GM18909 (cell line): Measurements from ENCODE around the gene PHF5A.
A peak's percentile ranks its signal among the peaks of the same experiment; 100 is the strongest.
"Not testable (repeated sequence)": the region's sequence is repeated elsewhere in the genome, so short reads cannot be mapped to it uniquely, and the experiment has no call there.

Source experiments
- ATAC-seq: cut with Tn5 transposase; IDR thresholded peaks from one replicate; pipeline ENCODE4 v1.9.1; 2021; ENCODE audit warnings: mild to moderate bottlenecking; ENCODE audit not compliant: unreplicated experiment, poor library complexity

PHF5A gene

DNA sequence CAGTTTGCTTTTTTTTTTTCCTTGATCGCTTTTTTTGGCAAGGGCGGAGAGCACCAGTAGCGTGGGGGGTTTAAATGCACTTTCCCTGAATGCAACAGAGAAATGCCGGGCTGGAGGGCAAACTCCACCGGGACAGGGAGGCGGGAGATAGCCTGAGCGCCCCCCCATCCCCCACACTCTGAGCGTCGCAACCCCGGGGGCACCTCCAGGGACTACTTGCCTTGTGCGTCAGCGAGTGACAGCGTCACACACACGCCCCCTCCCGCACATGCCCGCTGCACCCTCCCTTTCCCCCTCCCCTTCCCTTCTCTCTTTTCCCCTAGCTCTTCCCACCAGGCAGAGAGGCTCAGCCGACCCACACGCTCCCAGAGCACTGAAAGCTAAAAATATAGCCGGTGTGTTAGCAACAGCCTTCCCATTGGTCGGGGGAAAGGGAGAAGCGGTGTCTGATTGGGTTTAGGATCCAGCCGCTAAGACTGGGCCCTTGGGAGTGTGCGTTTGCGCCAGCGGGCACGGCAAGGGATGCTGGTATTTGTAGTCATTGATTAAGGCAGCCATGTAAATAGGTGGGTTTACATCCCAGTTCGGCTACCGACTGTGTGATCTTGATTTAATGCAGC is 20.2 kb downstream of the PHF5A start:
- ATAC-seq: peak; percentile 47

DNA sequence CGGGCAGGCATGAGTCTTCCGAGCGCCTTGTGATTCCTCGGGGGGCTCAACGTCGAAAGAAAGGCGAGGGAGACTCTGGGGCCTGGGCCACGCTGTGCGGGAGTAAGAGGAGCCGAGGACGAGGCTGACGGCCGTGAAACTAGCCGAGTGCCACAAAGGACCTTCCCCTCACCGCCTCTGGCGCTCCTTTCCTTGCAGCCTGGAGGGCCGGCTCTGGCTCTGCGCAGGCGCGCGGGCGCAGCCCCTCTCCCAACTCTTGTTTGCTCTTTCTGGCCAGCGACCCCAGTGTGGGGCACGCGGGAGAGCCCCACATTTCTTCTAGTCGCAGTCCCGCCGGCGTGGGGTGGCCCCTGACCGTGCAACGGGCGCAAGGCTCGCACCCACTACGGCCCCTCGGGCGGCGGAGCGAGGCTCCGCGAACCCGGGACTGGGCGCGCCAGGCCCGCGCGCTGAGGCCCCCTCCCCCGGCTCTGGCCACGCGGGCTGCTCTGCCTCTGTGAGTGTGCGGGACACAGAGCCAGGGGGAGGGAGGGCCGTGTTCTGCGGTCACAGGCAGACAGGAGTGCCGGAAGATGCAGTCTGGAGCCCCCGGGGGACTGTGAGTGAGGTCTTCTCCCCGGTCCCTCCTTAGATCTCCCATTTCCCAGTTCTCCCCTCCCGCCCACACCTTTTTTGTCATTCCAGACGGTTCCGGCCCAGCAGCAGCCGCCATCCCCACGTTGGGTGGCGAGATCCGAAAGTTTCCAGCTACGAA is 20.9 kb downstream of the PHF5A start:
- ATAC-seq: no peak

DNA sequence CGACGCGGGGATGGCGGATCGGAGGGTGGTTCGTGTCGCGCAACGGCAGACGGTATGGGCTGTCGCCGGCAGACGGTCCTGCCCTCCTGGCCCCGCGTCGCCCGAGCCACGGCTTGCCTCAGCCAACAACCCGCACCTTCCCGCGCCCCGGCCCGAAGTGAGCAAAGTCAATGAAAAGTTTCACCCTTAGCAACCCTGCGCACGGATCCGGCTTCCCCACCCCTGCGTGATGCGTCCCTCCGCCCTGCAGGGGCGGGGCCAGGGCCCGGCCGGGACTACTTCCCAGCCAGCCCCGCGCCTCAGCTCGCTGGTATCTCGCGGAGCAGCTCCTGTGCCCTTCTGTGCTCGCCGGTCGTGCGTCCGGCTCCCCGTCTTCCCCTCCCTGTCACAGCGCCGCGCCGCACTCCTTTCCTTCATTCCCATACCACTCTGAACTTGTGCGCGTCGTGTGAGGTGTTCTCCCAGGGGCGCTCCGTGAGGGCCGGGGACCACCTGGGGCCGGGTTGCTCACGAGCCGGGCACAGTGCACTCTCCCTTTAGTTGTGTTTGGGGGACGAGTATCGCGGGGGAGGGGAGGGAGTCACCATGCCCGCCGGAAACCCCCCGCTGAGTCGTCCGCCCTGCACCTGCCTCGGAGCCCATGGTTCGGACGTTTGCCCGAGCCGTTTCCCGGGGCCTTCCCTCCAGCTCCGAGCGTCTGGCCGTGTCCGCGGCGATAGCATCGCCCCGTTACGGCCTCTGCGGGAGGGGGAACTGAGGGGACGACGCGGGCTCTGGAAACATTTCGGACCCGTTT is 21.7 kb downstream of the PHF5A start, which contains the start of gene TOB2:
TOB2 (minus strand) TSS at position 163 of the 796 bp plus-strand sequence. CDS start 9,456 bp downstream, outside the sequence.
- ATAC-seq: peak; percentile 50

DNA sequence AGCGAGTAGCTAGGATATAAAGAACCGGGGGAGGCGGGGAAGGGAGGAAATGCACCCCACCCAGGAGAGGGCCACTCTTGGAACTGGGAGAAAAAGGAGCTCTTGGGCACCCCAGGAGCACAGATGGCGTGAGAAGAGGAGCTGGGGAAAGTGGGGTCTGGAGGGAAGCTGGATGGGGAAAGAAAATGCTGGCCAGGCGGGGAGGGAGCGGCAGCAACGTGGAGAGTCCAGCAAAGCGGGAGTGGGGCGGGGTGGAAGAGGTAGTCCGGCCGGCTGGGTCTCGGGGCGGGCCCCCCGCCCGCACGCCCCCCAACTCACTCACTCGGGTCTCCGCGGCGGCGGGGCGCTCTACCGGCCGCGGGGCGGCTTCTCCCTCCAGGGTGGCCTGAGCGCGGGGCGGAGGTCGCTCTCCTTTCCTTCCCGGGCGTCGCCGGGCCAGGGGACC is 22.4 kb downstream of the PHF5A start:
- ATAC-seq: no peak

DNA sequence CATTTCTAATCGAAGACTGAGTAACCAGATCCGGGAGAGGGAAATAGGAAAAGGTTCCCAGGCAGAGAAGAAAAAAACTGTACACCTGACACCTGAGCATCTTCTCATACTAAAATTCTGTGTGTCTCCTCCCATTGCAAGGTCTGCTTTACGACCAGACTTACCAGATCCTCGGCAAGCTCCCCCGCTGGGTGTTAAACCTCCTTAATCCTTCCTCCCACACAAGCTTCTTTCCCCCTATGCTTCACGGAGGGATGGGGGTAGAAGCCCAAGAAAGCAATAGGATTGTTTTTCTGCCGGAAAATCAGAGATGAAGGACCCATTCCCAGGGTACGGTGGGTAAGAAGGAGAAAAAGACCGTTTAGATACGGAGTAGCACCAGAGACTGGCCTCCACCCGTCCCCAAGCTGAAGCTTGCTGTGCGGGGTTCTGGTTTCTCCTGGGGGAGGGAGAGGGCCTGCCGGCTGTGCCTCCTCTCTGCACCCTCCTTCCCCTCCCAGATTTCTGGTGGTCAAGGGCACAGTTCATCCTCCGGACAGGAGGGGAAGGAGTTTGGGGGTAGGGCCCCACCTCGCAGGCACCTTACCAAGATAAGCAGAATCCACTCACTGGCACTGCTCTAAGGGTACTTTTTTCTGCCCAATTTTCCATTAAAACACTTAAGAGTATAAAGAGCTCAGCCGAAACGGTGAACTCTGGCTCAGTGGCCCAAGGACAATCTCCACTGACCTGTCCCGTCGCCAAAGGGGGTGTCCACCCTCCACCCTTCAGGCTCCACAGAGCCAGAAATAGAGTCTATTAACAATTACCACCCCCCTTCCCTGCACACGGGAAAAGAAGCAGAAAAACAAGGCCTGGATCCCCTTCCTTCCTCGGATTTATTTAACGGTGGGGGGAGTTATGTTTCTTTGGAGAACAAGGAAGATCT is 23.1 kb downstream of the PHF5A start:
- no peak for ATAC-seq

DNA sequence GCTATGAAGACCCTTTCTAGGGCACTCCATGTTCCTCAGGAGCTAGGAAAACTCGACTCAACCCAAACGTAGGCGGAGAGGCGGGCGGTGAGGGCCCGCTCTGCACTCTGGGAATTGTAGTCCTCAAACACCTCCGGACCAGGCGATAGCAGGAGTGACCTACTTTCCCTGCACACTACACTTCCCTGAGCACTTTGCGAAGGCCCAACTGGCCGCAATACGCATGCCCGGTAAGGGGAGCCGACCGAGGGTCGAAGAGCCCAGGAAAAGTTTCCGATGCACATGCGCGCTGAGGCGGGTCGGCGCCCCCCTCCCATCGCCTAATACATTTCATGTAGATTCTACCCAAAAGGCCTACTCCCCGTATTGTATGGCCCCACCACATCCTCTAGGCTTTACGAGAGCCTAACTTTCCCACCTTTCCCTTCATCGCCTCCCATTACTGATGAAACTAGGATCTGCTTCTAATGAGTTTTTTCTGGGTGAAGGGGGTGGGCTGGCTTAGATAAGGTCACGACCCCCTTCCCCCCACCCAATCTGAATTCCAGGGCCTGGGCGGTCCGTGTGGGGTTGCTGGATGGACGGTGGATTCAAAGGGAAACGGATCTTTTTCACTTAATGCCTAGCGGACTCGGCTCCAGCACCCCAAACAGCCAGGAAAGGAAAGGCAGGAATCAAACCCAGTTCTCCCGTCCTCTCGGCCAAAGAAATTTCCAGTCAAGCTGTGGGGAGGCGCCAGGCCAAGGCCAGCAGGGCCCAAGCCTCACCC is 23.9 kb downstream of the PHF5A start:
- ATAC-seq: peak; percentile 48

DNA sequence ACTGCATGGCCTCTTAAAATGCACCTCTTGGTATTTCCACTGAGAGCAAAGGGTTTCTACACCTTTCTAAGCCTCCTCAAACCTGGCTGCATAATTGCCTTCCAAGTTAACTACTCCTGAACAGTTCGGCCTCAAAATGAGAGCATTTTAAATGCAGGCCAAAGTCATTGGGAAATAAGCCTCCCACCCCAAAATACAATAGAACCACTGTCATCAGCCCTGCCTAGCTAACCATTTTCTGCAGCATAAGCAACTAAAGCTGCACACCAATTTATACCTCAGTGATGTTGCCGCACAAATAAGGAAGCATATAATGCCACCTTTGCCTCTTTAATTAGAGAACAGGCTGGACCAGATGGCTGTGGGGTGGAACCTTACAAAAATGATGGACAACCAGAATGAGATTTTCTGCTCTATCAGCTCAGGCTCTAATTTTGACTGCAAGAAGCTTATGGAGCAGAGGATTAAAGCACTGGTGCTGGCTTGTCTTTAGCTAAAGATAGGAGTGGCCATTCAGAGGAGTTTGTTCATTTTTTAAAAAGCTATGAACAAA is 26.2 kb downstream of the PHF5A start:
- no peak for ATAC-seq

DNA sequence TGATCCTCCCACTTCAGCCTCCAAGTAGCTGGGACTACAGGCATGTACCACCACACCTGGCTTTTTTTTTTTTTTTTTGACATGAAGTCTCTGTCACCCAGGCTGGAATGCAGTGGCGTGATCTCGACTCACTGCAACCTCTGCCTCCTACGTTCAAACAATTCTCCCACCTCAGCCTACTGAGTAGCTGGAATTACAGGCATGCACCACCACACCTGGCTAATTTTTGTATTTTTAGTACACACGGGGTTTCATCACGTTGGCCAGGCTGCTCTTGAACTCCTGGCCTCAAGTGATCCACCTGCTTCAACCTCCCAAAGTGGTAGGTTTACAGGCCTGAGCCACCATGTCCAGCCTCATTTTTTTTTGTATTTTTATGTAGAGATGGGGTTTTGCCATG is 28.0 kb downstream of the PHF5A start:
- ATAC-seq: not testable (repeated sequence)

DNA sequence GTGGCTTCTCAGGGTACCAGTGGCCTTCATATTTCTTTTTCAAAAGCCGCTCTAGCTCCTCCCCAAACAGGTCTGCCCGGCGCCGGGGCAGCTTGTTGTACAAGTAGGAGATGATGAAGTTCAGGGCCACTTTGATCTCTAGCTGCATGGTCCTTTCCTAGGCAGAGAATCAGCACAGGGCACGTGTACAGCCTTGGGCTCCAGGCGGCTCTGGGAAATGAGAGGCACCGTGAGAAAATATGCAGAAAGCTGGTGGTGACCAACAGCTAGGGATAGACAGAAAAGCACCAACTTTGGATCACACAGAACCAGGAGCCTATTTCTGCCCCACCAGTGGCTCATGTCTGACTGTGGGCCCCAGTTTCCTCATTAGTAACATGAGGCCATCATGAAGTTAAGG is 31.3 kb downstream of the PHF5A start:
- ATAC-seq: no peak

DNA sequence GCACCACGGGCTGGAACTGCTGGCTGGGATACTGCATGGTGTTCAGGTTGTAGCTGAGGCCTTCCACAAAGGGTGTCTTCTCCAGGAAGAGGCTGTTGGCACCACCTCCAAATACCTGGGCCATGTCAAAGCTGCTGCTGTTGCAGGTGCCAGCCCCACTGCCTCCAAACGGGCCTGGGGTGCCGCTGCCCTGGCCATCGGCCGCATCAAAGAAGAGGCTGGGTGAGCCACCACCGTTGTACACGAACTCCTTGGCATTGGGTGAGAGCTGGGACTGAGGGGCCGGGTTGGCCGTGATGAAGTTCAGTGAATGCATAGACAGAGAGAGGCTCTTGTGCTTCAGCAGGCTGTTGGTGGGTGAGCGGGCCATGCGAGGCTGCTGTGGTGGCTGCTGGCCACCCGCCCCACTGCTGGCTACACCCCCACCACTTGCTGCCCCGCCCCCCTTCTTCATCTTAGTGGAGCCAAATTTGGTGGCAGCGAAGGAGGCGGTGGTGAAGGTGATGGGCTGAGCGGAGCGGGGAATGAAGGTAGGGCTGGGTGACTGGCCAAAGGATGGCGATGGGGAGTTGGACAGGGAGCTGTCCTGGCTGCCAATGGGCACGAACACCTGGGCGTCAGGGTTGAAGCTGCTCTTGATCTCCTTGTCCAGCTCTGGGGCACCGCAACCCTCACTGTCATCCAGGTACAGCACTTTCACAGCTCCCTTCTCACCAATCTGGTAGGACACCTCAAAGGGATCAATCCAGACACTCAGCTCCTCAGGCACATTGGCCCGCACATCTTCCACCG is 32.0 kb downstream of the PHF5A start:
- ATAC-seq: no peak

DNA sequence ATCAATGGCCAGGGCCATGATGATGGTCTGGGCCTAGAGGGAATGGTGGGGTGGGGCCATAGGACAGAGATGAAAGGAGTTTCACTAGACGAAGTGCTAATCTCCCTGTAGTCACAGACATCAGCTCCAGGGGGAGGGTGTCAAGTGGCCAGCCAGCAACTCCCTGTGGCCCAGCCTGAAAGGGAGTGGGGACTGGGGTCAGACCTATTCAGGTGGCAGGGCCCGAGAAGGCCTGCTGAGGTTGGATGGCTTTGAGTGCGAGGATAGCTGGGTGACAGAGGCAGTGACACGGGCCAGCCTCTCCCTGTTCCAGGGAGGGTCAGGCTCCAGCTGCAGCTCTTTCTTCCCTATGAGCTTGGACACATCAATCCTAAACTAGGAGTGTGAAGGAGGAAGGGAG is 32.9 kb downstream of the PHF5A start:
- ATAC-seq: no peak

DNA sequence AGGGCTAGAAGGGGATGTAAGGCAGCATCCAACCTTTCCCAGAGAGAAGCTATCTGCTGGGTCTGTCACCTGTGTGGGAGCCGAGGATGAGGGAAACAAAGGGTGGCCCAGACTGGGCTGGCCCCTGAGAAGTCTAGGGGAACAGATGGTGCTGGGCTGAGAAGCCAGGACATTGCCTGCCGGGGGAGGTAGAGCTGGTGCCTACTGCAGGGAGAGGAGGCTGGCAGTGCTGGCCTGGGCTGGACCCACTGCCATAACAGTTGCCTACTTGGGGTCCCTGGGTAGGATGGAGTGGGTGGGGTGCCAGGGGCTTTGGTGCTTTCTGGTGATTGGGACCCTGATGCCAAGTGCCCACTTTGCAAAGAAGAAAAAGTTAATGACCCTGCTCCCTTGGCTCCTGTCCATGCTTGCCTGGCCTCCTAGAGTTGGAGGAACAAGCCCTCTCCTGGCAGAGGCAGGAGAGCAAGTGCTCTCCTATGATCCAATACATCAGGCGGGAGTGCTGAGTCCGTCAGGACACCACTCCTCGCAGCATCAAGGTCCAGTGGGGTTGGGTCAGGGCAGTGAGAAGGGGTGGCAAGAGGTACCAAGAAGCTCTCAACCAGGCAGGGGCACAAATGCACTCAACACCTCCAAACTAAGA is 34.0 kb downstream of the PHF5A start:
- not testable (repeated sequence) for ATAC-seq

DNA sequence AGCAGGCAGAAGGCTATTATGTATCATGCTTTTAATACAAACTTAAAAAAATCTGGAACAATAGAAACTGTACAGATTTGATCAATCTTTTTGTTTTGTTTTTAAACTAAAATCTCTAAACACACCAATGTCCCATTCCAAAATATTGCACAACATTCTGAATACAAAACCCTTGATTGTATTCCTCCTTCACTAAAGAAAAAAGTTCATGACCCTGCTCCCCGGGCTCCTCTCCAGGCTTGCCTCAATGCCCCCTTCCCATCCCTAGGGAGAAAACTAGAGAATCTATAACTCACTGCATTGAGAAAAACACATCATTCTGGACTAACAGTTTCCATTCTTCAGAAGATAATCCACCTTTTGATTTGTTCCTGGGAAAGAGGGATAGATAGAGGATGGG is 35.0 kb downstream of the PHF5A start:
- not testable (repeated sequence) for ATAC-seq

DNA sequence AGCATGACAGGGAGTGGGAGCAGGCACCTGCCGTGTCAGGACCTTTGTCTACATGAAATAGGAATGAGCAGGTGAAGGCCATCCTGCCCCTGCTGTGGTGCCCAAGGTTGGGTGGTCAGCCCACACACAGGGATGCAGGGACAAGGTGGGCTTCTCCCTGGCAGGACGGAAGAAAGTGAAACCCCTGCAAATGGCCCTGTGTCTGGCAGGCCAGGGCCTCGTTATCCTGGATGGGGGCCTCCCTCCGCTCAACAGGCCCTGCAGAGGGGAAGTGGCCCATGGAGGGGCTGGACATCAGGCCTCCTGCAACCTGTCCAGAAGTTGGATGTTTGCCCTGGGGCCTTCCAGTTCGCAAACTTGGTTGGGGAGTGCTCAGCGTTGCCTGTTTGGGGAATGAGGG is 36.8 kb downstream of the PHF5A start:
- ATAC-seq: no peak

DNA sequence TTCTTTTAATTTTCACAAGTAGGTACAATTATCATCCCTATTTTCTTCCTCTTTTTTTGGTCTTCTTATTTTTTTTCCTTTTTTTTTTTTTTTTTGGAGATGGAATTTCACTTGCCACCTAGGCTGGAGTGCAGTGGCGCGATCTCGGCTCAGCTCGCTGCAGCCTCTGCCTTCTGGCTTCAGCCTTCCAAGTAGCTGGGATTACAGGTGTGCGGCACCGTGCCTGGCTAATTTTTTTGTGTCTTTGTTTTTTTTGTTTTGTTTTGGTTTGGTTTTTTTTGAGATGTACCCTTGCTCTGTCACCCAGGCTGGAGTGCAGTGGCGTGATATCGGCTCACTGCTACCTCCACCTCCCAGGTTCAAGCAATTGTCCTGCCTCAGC is 38.5 kb downstream of the PHF5A start:
- ATAC-seq: no peak

DNA sequence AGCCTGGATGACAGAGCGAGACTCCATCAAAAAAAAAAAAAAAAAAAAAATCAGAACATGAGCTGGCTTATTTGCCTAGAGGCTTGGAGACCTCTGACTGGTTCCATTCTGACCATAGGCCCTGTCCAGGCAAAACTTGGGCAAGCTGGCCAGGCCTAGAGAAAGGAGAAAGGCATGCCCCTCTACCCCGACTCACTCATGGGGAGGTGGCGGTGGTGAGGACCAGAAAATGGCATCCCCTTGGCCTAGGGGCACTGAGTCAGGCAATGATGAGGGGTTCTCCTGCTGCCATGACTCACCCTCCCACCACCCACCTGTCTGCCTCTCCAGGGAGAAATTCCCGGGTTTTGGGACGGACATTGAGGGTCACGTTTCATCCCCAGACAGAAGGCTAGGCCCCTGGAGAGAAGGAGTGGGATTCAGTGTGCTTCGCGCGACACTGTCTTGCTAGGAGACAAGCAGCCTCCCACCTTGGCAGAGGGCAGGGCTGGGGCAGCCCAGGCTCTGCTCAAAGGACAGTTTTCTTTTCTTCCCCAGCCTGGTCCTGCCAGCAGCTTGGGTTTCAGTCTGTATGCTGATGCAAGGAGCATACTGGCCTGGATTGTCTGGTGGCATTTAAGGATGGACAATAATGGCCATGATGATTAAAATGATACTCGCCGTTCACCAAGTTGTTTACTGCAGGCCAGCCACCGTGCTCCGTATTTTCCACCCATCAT is 39.1 kb downstream of the PHF5A start:
- no peak for ATAC-seq

DNA sequence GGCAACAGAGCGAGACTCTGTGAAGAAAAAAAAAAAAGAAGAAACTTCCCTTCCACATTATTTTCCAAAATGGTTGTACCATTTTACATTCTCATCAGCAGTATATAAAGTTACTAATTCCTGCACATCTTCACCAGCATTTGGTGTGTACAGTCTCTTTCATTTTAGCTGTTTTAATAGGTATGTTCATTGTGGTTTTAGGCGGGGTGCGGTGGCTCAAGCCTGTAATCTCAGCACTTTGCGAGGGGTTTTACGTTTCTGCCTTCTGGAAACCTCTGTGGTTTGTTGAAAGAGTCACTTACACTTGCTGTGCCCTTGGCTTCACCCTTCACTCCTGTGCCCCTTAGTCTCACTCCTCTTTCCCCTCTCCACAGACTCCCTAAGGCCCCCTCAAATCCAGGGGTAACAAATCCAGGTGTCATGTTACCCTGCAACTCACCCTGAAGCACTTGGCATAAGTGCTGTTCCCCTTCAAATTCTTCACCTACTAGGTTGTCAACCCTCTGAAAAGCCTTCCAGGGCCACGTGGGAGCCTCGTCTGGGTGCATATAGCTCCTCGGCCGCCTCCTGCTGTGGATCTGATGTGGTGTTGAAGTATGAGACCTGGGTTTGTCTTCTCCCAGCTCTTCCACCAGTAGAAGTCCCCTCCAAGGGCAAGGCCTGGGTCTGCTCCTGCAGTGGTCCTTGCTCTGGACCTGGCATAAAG is 42.7 kb downstream of the PHF5A start:
- ATAC-seq: no peak
